Mesodermal cell (in vitro differentiated cells): ENCODE results near the gene SEPTIN6.
A peak's percentile ranks its signal among the peaks of the same experiment; 100 is the strongest.
"Not testable (repeated sequence)": the region's sequence is repeated elsewhere in the genome, so short reads cannot be mapped to it uniquely, and the experiment has no call there.

Experiments used
- H3K27ac ChIP-seq: 2 replicates; pipeline ENCODE4 v1.7.0; 2013; ENCODE audit warnings: mild to moderate bottlenecking, low read depth, low read length, moderate library complexity; ENCODE audit not compliant: severe bottlenecking
- H3K36me3 ChIP-seq: 2 replicates; pipeline ENCODE4 v1.7.1; 2013; ENCODE audit warnings: mild to moderate bottlenecking, low read length, moderate library complexity; ENCODE audit not compliant: control insufficient read depth, insufficient read depth
- H3K4me1 ChIP-seq: one replicate; pipeline ENCODE4 v1.7.1; 2013; ENCODE audit warnings: mild to moderate bottlenecking, low read length; ENCODE audit not compliant: insufficient read depth, control insufficient read depth, poor library complexity, severe bottlenecking
- H3K4me3 ChIP-seq: 2 replicates; pipeline ENCODE4 v1.7.0; 2013; ENCODE audit warnings: low read length, control low read depth, mild to moderate bottlenecking; ENCODE audit not compliant: insufficient read depth, poor library complexity, severe bottlenecking; ENCODE audit errors: extremely low read depth
- H3K9me3 ChIP-seq: 2 replicates; pipeline ENCODE4 v1.7.1; 2013; ENCODE audit warnings: mild to moderate bottlenecking, low read length, moderate library complexity; ENCODE audit not compliant: control insufficient read depth
- WGBS, 2 experiments: methylation state at CpG; one replicate each; pipeline ENCODE4 v1.1.5; 2013; ENCODE audit warnings: missing lambda C conversion rate in 2 of 2; ENCODE audit not compliant: insufficient coverage in 2 of 2; 5-methylcytosine and 5-hydroxymethylcytosine counted together

The SEPTIN6 gene

DNA sequence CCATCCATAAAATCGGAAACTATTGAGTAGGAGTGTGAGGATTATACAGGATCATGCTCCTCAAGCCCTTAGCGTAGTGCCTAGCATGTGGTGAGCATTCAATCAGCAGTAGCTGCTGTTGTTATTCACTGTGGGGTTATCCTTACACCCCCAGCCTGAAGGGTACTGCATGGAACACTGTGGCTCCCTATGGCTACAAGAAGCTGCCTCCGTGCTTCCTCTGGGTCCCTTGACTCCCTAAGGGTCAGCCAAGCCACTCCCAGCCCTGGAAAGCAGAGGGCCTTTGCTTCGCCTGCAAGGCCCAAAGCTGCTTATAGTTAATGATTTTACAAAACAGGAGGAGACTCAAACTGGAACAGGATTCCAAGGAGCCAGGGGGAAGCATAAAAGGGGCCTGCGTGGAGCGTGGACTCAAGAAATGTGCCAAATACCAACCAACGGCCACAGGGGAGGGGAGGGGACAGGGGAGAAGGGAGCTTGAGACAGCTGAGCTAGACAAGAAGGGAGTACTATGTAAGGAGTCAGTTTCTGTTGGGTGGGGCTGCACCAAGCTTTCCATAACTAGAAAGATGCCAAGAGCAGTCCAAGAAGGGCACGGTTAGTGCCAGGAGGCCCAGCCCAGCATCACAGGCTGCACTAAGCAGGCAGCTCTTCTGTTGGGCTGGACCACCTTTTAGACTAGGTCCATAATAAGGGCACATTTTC, 15.9 kb downstream of the SEPTIN6 start:
- WGBS, 2 experiments = 64 to 100% methylated on average over 1 to 3 of the region's 8 CpGs
- Histone ChIP-seq H3K4me3 (no peak overlapping the region), H3K27ac (no peak overlapping the region), H3K9me3 (no peaks in the 10 kb centered on the region), H3K36me3 (peaks cover 22% of the 10 kb centered on the region), H3K4me1 (peaks cover 3% of the 10 kb centered on the region)

DNA sequence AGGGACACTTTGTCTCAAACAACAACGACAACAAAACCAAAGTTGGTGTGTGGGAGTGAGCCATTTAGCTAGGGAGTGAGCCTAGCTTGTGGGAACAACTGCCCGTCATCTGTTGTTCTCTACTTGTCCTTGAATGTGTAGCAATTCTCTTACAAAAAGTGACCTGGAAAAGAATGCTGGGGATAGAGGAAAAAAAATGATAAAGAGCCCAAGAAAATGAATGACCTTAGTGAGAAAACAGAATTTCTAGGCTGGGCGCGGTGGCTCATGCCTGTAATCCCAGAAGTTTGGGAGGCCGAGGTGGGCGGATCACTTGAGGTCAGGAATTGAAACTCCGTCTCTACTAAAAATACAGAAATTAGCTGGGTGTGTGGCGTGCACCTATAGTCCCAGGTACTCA, 19.6 kb downstream of the SEPTIN6 start:
- 80 to 90% methylated on average over 1 to 3 of the region's 8 CpGs for WGBS, 2 experiments
- Histone ChIP-seq H3K27ac (no peak overlapping the region), H3K4me3 (no peak overlapping the region)

DNA sequence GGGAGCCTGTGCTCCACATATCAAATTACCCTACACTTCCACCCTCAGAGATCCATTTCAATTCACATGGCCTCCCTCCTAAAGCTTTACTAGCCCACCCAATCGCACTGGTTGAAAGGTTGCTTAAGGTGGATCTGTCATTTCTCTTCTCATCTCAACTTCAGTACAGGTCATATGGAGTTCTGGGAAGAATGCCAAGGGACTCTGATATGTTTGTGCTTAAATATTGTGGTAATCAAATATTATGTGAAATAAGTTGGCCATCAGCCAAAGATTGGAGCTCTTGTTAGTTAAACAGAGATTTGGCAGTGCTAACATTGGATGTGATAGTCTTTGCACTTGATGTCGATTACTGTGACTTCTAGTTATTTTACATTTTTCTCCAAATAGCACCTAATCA, 20.5 kb downstream of the SEPTIN6 start:
- no CpG with 5 or more reads among the region's 2 CpGs for WGBS, 2 experiments
- H3K4me1 ChIP-seq = peaks cover 16% of the 10 kb centered on the region
- H3K36me3 ChIP-seq = peaks cover 25% of the 10 kb centered on the region
- no peak overlapping the region for H3K4me3 ChIP-seq
- no peak overlapping the region for H3K27ac ChIP-seq
- H3K9me3 ChIP-seq = no peaks in the 10 kb centered on the region

More for the DNA sequence above, 19.6 kb downstream of the SEPTIN6 start:
- Histone ChIP-seq H3K9me3 (no peaks in the 10 kb centered on the region), H3K36me3 (peaks cover 25% of the 10 kb centered on the region), H3K4me1 (peaks cover 14% of the 10 kb centered on the region)

DNA sequence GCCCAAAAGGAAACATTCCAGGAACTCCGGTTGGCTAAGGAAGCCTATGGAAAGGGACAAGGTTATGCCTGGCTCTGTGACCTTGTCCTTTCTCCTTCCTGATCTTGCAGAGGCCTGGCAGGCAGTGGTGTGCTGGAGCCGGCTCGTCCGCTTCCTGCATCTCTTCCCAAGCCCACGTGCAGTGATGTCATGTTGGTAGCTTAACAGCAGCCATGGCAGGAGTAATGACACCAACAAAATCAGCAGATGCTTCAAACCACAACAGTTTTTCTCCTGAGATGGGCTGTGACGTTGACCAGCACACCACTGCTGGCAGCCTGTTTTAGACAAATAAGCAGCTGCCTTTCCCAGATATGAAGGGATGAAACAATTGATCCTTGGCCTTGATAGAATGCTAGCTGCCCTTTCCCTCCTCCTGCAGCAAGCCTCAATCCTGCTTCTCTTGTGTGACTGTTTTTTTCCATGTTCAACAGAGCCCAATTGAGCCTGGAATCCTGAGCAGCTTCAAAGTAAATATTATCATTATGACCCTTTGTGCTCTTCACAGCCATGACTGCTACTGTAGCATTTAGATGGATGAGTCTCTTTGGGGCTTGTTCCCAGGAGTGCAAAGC, 23.4 kb downstream of the SEPTIN6 start:
- Histone ChIP-seq H3K36me3 (peaks cover 29% of the 10 kb centered on the region), H3K4me3 (no peak overlapping the region), H3K4me1 (peaks cover 28% of the 10 kb centered on the region), H3K9me3 (no peaks in the 10 kb centered on the region), H3K27ac (peak overlapping the region; percentile 80)
- WGBS, 2 experiments = 60% methylated on average over 1 to 3 of the region's 6 CpGs

DNA sequence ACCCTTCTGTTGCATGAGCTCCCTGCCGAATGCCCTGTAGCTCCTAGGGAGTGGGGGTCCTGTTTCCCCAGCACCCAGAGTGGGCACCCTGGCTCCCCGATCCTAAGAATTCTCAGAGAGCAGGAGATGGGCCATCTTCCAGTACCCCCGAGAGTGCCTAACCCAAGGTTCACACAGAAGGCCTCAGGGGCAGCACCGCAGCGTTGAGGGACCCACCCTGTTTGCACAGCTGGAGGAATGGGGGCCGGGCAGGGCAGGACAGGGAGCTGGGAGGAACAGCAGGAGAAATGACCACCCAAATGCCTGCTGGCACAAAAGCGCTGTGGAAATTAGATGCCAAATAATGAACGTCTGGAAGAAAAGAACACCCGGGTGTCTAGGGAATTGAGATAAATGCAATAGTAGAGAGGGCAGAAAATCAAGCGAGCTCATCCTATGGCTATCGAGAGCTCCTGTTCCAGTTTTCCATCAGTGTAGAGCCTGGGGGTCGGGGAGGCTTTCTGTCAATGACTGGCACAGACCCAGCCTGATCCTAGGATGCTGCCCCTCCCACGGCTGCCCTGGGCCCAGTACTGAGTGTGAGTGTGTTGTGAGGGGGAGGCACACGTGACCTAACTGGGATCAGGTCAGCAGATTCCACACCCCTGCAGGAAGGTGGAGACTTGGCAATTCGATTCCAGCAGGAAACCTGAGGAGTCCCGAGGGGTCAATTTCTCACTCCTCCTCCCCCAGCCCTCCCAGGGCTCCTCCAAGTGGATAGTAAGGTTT, 25.7 kb downstream of the SEPTIN6 start:
- WGBS, 2 experiments = 93 to 100% methylated on average over 3 to 5 of the region's 16 CpGs
- peaks cover 28% of the 10 kb centered on the region for H3K4me1 ChIP-seq
- H3K4me3 ChIP-seq = no peak overlapping the region
- peaks cover 25% of the 10 kb centered on the region for H3K36me3 ChIP-seq
- H3K27ac ChIP-seq = no peak overlapping the region
- H3K9me3 ChIP-seq = no peaks in the 10 kb centered on the region

DNA sequence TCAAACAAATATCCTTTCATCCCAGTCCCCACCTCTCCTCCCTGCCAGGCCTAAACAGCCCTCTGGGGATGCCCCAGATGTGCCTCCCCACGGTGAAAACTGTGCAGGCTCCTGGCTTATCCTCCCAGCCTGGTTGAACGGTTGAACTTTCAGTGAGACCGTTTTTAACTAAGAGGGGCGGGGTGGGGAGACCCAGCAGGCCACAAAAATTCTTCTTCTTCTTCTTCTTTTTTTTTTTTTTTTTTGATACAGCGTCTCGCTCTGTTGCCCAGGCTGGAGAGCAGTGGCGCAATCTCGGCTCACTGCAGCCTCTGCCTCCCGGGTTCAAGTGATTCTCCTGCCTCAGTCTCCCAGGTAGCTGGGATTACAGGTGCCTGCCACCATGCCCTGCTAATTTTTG, 28.1 kb downstream of the SEPTIN6 start:
- WGBS, 2 experiments = 93% methylated on average over 4 of the region's 9 CpGs; no CpG with 5 or more reads in 1 of the 2 experiments

GRCh38 chrX:119661486-119661885, 31.5 kb downstream of the SEPTIN6 start:
- Histone ChIP-seq H3K4me1 (peaks cover 4% of the 10 kb centered on the region), H3K9me3 (no peaks in the 10 kb centered on the region), H3K27ac (no peak overlapping the region), H3K4me3 (no peak overlapping the region), H3K36me3 (peaks cover 24% of the 10 kb centered on the region)
- no CpG with 5 or more reads among the region's 4 CpGs for WGBS, 2 experiments

More for the DNA sequence above, 28.1 kb downstream of the SEPTIN6 start:
- not testable (repeated sequence) for H3K27ac ChIP-seq, H3K9me3 ChIP-seq, H3K4me3 ChIP-seq
- H3K4me1 ChIP-seq = peaks cover 28% of the 10 kb centered on the region
- peaks cover 25% of the 10 kb centered on the region for H3K36me3 ChIP-seq

DNA sequence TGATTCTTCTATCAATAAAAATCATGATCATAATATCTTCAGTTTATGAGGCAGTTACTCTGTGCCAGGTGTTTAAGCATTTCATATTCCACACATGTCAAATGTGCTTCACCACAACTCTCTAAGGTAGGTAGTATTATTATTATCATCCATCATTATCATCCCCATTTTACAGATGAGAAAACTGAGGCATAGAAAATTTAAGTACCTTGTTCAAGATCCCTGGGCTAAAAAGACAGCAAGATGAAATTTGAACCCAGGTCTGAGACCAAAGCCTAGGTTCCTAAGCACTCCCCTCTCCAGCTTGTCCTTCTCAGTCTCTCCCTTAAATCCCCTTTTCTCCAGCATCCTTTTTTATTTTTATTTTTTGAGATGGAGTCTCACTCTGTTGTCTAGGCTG, 33.4 kb downstream of the SEPTIN6 start:
- H3K36me3 ChIP-seq = peaks cover 20% of the 10 kb centered on the region

GRCh38 chrX:119655125-119655524, 37.8 kb downstream of the SEPTIN6 start:
- no peak overlapping the region for H3K4me3 ChIP-seq
- H3K27ac ChIP-seq = peak overlapping the region; percentile 90
- 0% methylated on average over 1 of the region's 6 CpGs; no CpG with 5 or more reads in 1 of the 2 experiments for WGBS, 2 experiments
- peaks cover 10% of the 10 kb centered on the region for H3K4me1 ChIP-seq
- H3K36me3 ChIP-seq = peaks cover 22% of the 10 kb centered on the region
- H3K9me3 ChIP-seq = no peaks in the 10 kb centered on the region

More for the DNA sequence above, 33.4 kb downstream of the SEPTIN6 start:
- Histone ChIP-seq H3K4me3 (no peak overlapping the region), H3K27ac (no peak overlapping the region), H3K9me3 (no peaks in the 10 kb centered on the region), H3K4me1 (peaks cover 5% of the 10 kb centered on the region)

GRCh38 chrX:119654112-119654531, 38.8 kb downstream of the SEPTIN6 start:
- peaks cover 10% of the 10 kb centered on the region for H3K4me1 ChIP-seq
- no peaks in the 10 kb centered on the region for H3K9me3 ChIP-seq
- peak overlapping the region; percentile 75 for H3K27ac ChIP-seq
- H3K36me3 ChIP-seq = peaks cover 31% of the 10 kb centered on the region
- H3K4me3 ChIP-seq = no peak overlapping the region
- 60 to 100% methylated on average over 1 to 2 of the region's 8 CpGs for WGBS, 2 experiments
